Glutamatergic neuron (in vitro differentiated cells): ENCODE data around the gene PIK3C2G. TPM values are rescaled to one million over a fixed set of nuclear protein-coding genes. Genes with fewer than 3 reads are reported as not detected.

Source experiments
- DNase-seq: peaks from one replicate; pipeline ENCODE4 v3.0.0; 2022
- H3K27ac Mint-ChIP-seq: one replicate; pipeline ENCODE4 v1.8.0; 2020; ENCODE audit warnings: mild to moderate bottlenecking, mixed read lengths, inconsistent platforms; ENCODE audit not compliant: unreplicated experiment
- H3K27me3 Mint-ChIP-seq: one replicate; pipeline ENCODE4 v1.8.0; 2020; ENCODE audit warnings: mild to moderate bottlenecking, moderate library complexity, mixed read lengths, inconsistent platforms; ENCODE audit not compliant: unreplicated experiment
- H3K36me3 Mint-ChIP-seq: one replicate; pipeline ENCODE4 v1.8.0; 2020; ENCODE audit warnings: mild to moderate bottlenecking, mixed read lengths, inconsistent platforms; ENCODE audit not compliant: unreplicated experiment
- H3K4me1 Mint-ChIP-seq: one replicate; pipeline ENCODE4 v1.8.0; 2020; ENCODE audit warnings: mild to moderate bottlenecking, low read depth, mixed read lengths, inconsistent platforms; ENCODE audit not compliant: unreplicated experiment
- H3K4me3 Mint-ChIP-seq: one replicate; pipeline ENCODE4 v1.8.0; 2020; ENCODE audit warnings: mild to moderate bottlenecking, mixed read lengths, inconsistent platforms; ENCODE audit not compliant: unreplicated experiment
- H3K9me3 Mint-ChIP-seq: one replicate; pipeline ENCODE4 v1.8.0; 2020; ENCODE audit warnings: mild to moderate bottlenecking, moderate library complexity, mixed read lengths, inconsistent platforms; ENCODE audit not compliant: unreplicated experiment
- total RNA-seq: library from RNA; stranded (reverse); fragmentation: NEBNext Ultra II Directional; extraction: Animal tissue kit (Norgen Biotek cat#: 25700); gene quantifications from one replicate; pipeline ENCODE4 v1.2.1, GENCODE V29; 2021; ENCODE audit not compliant: unreplicated experiment
- TF ChIP-seq, protein P1 (sequence below): fragments of 200-600 bp; sonication (generic); IDR thresholded peaks from one replicate; pipeline ENCODE4 v1.5.0; 2021; ENCODE audit not compliant: partially characterized antibody, unreplicated experiment

The PIK3C2G gene
- total RNA-seq, 1 donor from 2014 or later = not detected

DNA sequence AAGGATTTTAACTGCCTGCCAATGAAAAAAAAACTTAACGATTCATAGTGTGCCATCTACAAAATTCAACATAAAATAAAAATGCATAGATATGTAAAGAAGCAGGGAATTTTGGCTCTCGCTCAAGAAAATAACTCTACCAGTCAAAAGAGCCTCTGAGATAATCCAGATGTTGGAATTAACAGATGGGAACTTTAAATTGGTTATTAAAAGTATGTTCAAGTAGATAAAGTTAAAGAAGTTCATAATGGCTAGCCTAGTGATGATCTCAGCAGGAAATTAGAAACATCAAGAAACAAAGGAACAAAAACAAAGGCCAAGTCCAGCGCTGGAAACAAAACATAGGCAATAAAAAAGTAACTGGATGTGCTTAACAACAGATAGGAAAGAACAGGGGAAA lies 23.1 kb downstream of the PIK3C2G start:
- Mint-ChIP-seq H3K4me1 (peaks cover 7% of the 10 kb centered on the region), H3K9me3 (no peaks in the 10 kb centered on the region), H3K4me3 (no peak overlapping the region), H3K36me3 (no peaks in the 10 kb centered on the region), H3K27ac (no peak overlapping the region), H3K27me3 (no peaks in the 10 kb centered on the region)
- no peak for DNase-seq
- TF ChIP-seq, protein P1, sequence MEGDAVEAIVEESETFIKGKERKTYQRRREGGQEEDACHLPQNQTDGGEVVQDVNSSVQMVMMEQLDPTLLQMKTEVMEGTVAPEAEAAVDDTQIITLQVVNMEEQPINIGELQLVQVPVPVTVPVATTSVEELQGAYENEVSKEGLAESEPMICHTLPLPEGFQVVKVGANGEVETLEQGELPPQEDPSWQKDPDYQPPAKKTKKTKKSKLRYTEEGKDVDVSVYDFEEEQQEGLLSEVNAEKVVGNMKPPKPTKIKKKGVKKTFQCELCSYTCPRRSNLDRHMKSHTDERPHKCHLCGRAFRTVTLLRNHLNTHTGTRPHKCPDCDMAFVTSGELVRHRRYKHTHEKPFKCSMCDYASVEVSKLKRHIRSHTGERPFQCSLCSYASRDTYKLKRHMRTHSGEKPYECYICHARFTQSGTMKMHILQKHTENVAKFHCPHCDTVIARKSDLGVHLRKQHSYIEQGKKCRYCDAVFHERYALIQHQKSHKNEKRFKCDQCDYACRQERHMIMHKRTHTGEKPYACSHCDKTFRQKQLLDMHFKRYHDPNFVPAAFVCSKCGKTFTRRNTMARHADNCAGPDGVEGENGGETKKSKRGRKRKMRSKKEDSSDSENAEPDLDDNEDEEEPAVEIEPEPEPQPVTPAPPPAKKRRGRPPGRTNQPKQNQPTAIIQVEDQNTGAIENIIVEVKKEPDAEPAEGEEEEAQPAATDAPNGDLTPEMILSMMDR = no peak

DNA sequence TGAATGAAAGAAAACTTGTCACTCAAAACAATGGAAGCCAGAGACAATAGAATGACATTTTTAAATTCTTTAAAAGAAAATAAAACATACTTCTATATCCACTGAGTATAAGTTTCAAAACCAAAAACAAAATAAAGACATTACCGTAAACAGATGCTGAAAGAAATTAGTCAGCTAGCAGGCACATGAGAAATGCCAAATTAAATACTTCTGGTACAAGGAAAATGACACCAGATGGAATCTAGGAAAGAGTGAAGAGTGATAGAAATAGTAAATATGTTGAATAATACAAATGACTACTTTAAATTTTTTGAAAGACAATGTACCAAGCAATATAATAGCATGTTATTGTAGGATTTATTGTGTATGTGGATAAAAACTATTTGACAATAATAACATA lies 23.8 kb downstream of the PIK3C2G start:
- H3K27ac Mint-ChIP-seq = no peak overlapping the region
- H3K4me3 Mint-ChIP-seq = no peak overlapping the region

DNA sequence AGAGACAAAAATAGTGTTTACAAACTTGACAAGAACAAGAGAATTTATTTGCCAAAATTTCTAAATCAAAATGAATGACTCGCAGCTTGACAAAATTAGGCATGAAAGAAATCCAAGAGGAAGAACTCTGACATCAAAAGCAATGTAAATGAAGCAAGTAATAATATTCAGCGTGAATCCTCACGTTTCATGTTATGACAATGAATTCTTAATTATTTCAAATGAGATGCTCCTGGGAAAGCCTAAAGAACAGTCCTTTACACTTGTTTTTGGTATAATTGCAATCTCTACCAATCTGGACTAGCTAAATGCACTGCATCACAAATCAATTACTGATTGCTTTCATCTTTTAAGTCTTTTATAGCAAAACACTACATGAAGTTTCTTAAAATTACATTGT lies 29.1 kb downstream of the PIK3C2G start:
- Mint-ChIP-seq H3K9me3 (no peaks in the 10 kb centered on the region), H3K27me3 (no peaks in the 10 kb centered on the region), H3K36me3 (no peaks in the 10 kb centered on the region), H3K27ac (no peak overlapping the region), H3K4me3 (no peak overlapping the region), H3K4me1 (no peaks in the 10 kb centered on the region)
- TF ChIP-seq, protein P1 = no peak
- no peak for DNase-seq

More for the DNA sequence above, 23.8 kb downstream of the PIK3C2G start:
- no peak for DNase-seq
- Mint-ChIP-seq H3K27me3 (no peaks in the 10 kb centered on the region), H3K36me3 (no peaks in the 10 kb centered on the region), H3K4me1 (peaks cover 7% of the 10 kb centered on the region), H3K9me3 (no peaks in the 10 kb centered on the region)
- TF ChIP-seq, protein P1 = no peak

DNA sequence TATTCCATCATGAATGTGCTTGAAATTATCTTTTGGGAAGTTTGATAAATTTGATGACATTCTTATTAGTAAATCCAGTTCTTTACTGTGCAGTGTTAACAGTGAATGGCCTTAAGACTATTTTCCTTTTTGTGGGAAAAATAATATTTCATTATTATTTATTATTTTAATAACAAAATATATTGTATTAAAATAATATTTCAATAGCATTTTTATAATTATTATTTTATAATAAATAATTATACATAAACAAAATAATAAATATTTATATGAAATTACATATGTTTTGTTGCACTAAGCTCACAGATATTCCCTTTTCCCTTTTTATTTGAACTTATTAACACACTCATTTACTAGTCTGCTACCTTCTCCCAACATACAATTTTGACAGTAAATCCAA lies 33.6 kb downstream of the PIK3C2G start:
- TF ChIP-seq, protein P1 = no peak
- Mint-ChIP-seq H3K27ac (no peak overlapping the region), H3K4me1 (no peaks in the 10 kb centered on the region), H3K9me3 (peaks cover 2% of the 10 kb centered on the region), H3K4me3 (no peak overlapping the region), H3K36me3 (no peaks in the 10 kb centered on the region), H3K27me3 (no peaks in the 10 kb centered on the region)
- DNase-seq = no peak

DNA sequence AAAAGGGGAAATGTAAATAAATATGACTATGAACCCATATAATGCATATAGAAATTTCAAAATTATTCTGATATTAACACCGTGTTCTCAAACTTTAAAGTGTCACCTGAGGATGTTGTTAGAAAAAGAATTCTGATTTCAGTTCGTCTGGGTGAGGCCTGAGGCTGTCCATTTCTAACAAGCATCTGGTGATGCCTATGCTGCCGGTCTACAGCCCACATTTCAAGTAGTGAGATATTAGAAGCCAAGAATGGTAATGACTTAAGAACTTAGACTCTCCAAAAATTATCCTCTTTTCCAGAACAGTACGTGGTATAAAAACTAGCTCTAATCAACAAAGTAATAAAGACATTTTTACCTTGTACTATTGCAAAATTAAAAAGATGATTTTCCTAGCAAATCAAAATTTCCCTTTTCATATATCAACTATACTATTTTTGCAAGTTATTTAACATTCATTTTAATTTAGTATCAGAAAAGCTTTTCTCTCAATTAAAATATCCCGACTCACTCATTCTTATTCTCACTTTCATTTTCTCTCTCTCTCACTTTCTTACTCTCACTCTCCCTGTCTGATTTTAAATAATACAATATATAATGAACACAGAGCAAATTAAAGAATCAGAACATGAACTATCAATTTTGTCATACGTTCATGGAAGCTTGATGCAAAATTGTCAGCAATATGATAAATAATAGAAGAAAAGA lies 35.0 kb downstream of the PIK3C2G start:
- DNase-seq = no peak
- TF ChIP-seq, protein P1 = no peak
- Mint-ChIP-seq H3K9me3 (peaks cover 4% of the 10 kb centered on the region), H3K27ac (no peak overlapping the region), H3K27me3 (no peaks in the 10 kb centered on the region), H3K4me3 (no peak overlapping the region), H3K4me1 (no peaks in the 10 kb centered on the region), H3K36me3 (peaks cover 6% of the 10 kb centered on the region)
